ENCODE data around the gene XPNPEP3.

DNA sequence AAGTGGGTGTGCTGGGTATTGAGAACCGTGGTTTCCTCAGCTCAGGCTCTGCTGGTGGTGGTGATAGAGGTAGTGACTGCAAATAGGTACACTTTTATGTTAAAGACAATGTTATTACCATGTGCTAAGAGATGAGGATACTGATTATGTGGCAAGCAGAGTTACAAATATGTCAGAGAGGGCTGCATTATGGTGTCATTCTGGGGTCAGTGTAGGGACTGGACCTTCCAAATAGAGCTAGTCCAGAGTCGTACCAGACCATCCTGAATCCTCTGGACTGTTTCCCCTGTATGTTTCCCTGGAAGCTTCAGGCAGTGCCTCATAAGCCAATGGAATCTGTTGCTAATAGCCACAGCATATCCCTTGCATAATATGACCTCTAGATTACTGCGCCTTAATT, 5.1 kb downstream of the XPNPEP3 start, which contains the start of gene DNAJB7:
- TF ChIP-seq, protein P1, sequence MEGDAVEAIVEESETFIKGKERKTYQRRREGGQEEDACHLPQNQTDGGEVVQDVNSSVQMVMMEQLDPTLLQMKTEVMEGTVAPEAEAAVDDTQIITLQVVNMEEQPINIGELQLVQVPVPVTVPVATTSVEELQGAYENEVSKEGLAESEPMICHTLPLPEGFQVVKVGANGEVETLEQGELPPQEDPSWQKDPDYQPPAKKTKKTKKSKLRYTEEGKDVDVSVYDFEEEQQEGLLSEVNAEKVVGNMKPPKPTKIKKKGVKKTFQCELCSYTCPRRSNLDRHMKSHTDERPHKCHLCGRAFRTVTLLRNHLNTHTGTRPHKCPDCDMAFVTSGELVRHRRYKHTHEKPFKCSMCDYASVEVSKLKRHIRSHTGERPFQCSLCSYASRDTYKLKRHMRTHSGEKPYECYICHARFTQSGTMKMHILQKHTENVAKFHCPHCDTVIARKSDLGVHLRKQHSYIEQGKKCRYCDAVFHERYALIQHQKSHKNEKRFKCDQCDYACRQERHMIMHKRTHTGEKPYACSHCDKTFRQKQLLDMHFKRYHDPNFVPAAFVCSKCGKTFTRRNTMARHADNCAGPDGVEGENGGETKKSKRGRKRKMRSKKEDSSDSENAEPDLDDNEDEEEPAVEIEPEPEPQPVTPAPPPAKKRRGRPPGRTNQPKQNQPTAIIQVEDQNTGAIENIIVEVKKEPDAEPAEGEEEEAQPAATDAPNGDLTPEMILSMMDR (IDR thresholded peaks at IDR 0.05), result no peak
- TF ChIP-seq POLR2A (IDR thresholded peaks at IDR 0.05), result no peak
